GM12878 (cell line): ENCODE data around the gene ASAP2. TPM values are rescaled to one million over a fixed set of nuclear protein-coding genes. Genes with fewer than 3 reads are reported as not detected.

Experiments used
- CHD1 ChIP-seq: IDR thresholded peaks from 2 replicates; pipeline ENCODE4 v1.6.1; 2012; ENCODE audit warnings: low read depth, low read length, improper control_type of control experiment
- ELK1 ChIP-seq: IDR thresholded peaks from 2 replicates; pipeline ENCODE4 v1.6.1; 2012; ENCODE audit warnings: low read depth, low read length, improper control_type of control experiment
- GATAD2B ChIP-seq: fragments of 450-650 bp; conservative IDR thresholded peaks from 2 replicates; pipeline ENCODE4 v1.6.1; 2017; ENCODE audit warnings: low read depth, mild to moderate bottlenecking, moderate library complexity
- HCFC1 ChIP-seq: fragments of 150-350 bp; IDR thresholded peaks from 2 replicates; pipeline ENCODE4 v1.6.1; 2014; ENCODE audit warnings: low read length
- KAT2A ChIP-seq: conservative IDR thresholded peaks from 2 replicates; pipeline ENCODE4 v1.6.1; 2011; ENCODE audit warnings: low read depth, low read length; ENCODE audit not compliant: control insufficient read depth
- KDM1A ChIP-seq: fragments of 200-600 bp; sonication (generic); IDR thresholded peaks from 2 replicates; pipeline ENCODE4 v1.6.1; 2016; ENCODE audit warnings: borderline replicate concordance
- NBN ChIP-seq: fragments of 450-650 bp; IDR thresholded peaks from 2 replicates; pipeline ENCODE4 v1.6.1; 2016
- NFXL1 ChIP-seq: fragments of 450-650 bp; IDR thresholded peaks from 2 replicates; pipeline ENCODE4 v1.6.1; 2017; ENCODE audit warnings: antibody characterized with exemption, mild to moderate bottlenecking, borderline replicate concordance
- PML ChIP-seq: IDR thresholded peaks from 2 replicates; pipeline ENCODE4 v1.6.1; 2012; ENCODE audit warnings: low read length, inconsistent platforms
- POLR2A ChIP-seq: IDR thresholded peaks from 2 replicates; pipeline ENCODE4 v1.6.1; 2011; ENCODE audit warnings: low read depth, mild to moderate bottlenecking, low read length
- PRDM15 ChIP-seq: fragments of 450-650 bp; formaldehyde crosslinking; IDR thresholded peaks from 2 replicates; pipeline ENCODE4 v1.4.0; 2020; ENCODE audit warnings: mild to moderate bottlenecking, moderate library complexity
- RAD21 ChIP-seq: IDR thresholded peaks from 2 replicates; pipeline ENCODE4 v1.6.1; 2011; ENCODE audit warnings: mild to moderate bottlenecking, low read depth, low read length, moderate library complexity; ENCODE audit not compliant: insufficient read depth
- SKIL ChIP-seq: fragments of 450-650 bp; IDR thresholded peaks from 2 replicates; pipeline ENCODE4 v1.6.1; 2017; ENCODE audit warnings: mild to moderate bottlenecking, low read depth, inconsistent platforms; ENCODE audit not compliant: poor library complexity, severe bottlenecking
- SMC3 ChIP-seq: IDR thresholded peaks from 2 replicates; pipeline ENCODE4 v1.6.1; 2011; ENCODE audit warnings: low read length, improper control_type of control experiment, borderline replicate concordance
- SP1 ChIP-seq: IDR thresholded peaks from one replicate; pipeline ENCODE4 v1.6.1; 2011; ENCODE audit warnings: low read depth, low read length
- TARDBP ChIP-seq: IDR thresholded peaks from 2 replicates; pipeline ENCODE4 v1.6.1; 2016; ENCODE audit warnings: borderline replicate concordance
- ZBED1 ChIP-seq: IDR thresholded peaks from 2 replicates; pipeline ENCODE4 v1.6.1; 2016; ENCODE audit warnings: borderline replicate concordance
- ZNF384 ChIP-seq: IDR thresholded peaks from 2 replicates; pipeline ENCODE4 v1.6.1; 2012; ENCODE audit warnings: low read depth, mild to moderate bottlenecking, low read length, improper control_type of control experiment, borderline replicate concordance
- polyA plus RNA-seq, 11 experiments: library from polyadenylated mRNA; depleted of rRNA in 4 of 11; unstranded in 6 of 11; stranded (reverse) in 5 of 11; fragments of >200 nt; fragmentation: Nextera tagmentation in 4 of 11; fragmentation: Illumina TruSeq in 1 of 11; extraction: Ambion mirVana in 4 of 11; extraction: Trizol in 1 of 11; gene quantifications; 1 replicate in 1 of 11; 2 replicates in 10 of 11; pipeline versions ENCODE4 v1.2.1 to v1.2.3, GENCODE V29; 2011 to 2016; ENCODE audit warnings: inconsistent platforms in 2 of 11, missing spikeins in 2 of 11, low read depth in 1 of 11
- total RNA-seq, 4 experiments: library from RNA; depleted of rRNA in 3 of 4; stranded (reverse); fragments of >200 nt in 3 of 4; fragmentation: Illumina TruSeq in 1 of 4; extraction: Trizol in 1 of 4; gene quantifications; 2 replicates each; pipeline versions ENCODE4 v1.2.1 to v1.2.3, GENCODE V29; 2013 to 2021

The ASAP2 gene
- total and polyA plus RNA-seq, 10 of the 15 experiments (the other 5 are each of a cell fraction or from before 2014, with no cell fraction given), result 0.05 to 0.27 (median 0.07) TPM; not detected in 4

- TF ChIP-seq PRDM15 (CRISPR knock-in tag), result no peak
- no peak for TF ChIP-seq CHD1
- TF ChIP-seq SMC3, result no peak
- no peak for TF ChIP-seq ZNF384
- no peak for TF ChIP-seq RAD21
- no peak for TF ChIP-seq HCFC1
- TF ChIP-seq SKIL, result no peak
- TF ChIP-seq NFXL1, result no peak
- TF ChIP-seq TARDBP, result no peak
- TF ChIP-seq NBN, result no peak
- no peak for TF ChIP-seq ELK1
- no peak for TF ChIP-seq PML
- TF ChIP-seq KDM1A, result no peak
- no peak for TF ChIP-seq KAT2A
- TF ChIP-seq SP1, result no peak
- no peak for TF ChIP-seq ZBED1
- TF ChIP-seq POLR2A, result no peak
- no peak for TF ChIP-seq GATAD2B
These were observed 1.7 kb upstream of the ASAP2 start (continued) for GRCh38 chr2:9204939-9205338.
